TTC549 (cell line): ENCODE results near the gene SYNJ1.
"Not testable (repeated sequence)": the region's sequence is repeated elsewhere in the genome, so short reads cannot be mapped to it uniquely, and the experiment has no call there.

Experiments used
- FAIRE-seq: peaks from 2 replicates; lab custom pipeline; 2012; peaks lifted over from hg19 to GRCh38; lab: Jason Lieb, UNC

Gene SYNJ1

GRCh38 chr21:32693581-32693980 lies 34.2 kb downstream of the SYNJ1 start:
- no peak for FAIRE-seq

- FAIRE-seq: no peak
Observed at GRCh38 chr21:32690085-32690484, 37.7 kb downstream of the SYNJ1 start.

GRCh38 chr21:32687643-32688345 lies 40.0 kb downstream of the SYNJ1 start:
- no peak for FAIRE-seq

- FAIRE-seq: peak; percentile 32
Observed at GRCh38 chr21:32682696-32683474, 44.9 kb downstream of the SYNJ1 start.

GRCh38 chr21:32674731-32675130 lies 53.1 kb downstream of the SYNJ1 start:
- no peak for FAIRE-seq

- no peak for FAIRE-seq
Observed at GRCh38 chr21:32674038-32674437, 53.8 kb downstream of the SYNJ1 start.

- no peak for FAIRE-seq
Observed at GRCh38 chr21:32666258-32666657, 61.6 kb downstream of the SYNJ1 start.

- FAIRE-seq: not testable (repeated sequence)
Observed at GRCh38 chr21:32664095-32664494, 63.7 kb downstream of the SYNJ1 start.

GRCh38 chr21:32661981-32662380 lies 65.8 kb downstream of the SYNJ1 start:
- not testable (repeated sequence) for FAIRE-seq

- not testable (repeated sequence) for FAIRE-seq
Observed at GRCh38 chr21:32661026-32661782, 66.6 kb downstream of the SYNJ1 start.

GRCh38 chr21:32658524-32658923 lies 69.3 kb downstream of the SYNJ1 start:
- FAIRE-seq: no peak

GRCh38 chr21:32653326-32653901 lies 74.4 kb downstream of the SYNJ1 start:
- FAIRE-seq: peak; percentile 60

GRCh38 chr21:32648165-32648564 lies 79.6 kb downstream of the SYNJ1 start:
- no peak for FAIRE-seq

GRCh38 chr21:32645261-32646182 lies 82.3 kb downstream of the SYNJ1 start:
- FAIRE-seq: no peak

GRCh38 chr21:32641710-32642698 lies 85.8 kb downstream of the SYNJ1 start:
- FAIRE-seq: no peak

GRCh38 chr21:32626621-32627196 lies 101.1 kb downstream of the SYNJ1 start:
- FAIRE-seq: no peak

GRCh38 chr21:32618218-32618617 lies 109.6 kb downstream of the SYNJ1 start:
- FAIRE-seq: not testable (repeated sequence)

- FAIRE-seq: no peak
Observed at GRCh38 chr21:32613436-32614043, 114.3 kb downstream of the SYNJ1 start.

- no peak for FAIRE-seq
Observed at GRCh38 chr21:32612999-32613337, 114.8 kb downstream of the SYNJ1 start.
